GM21576 (cell line): ENCODE measurements around the gene F8.
"Not testable (repeated sequence)": the region's sequence is repeated elsewhere in the genome, so short reads cannot be mapped to it uniquely, and the experiment has no call there.

Experiments
- ATAC-seq: cut with Tn5 transposase; IDR thresholded peaks from one replicate; pipeline ENCODE4 v1.9.1; 2021; ENCODE audit warnings: mild to moderate bottlenecking, moderate library complexity; ENCODE audit not compliant: unreplicated experiment

The F8 gene

GRCh38 chrX:154818916-154819770 lies 203.4 kb downstream of the F8 start:
- no peak for ATAC-seq

GRCh38 chrX:154817048-154817618 lies 205.4 kb downstream of the F8 start:
- not testable (repeated sequence) for ATAC-seq

GRCh38 chrX:154816326-154816898 lies 206.1 kb downstream of the F8 start:
- not testable (repeated sequence) for ATAC-seq

- ATAC-seq = no peak
These were observed 207.2 kb downstream of the F8 start for GRCh38 chrX:154815274-154815818.

- no peak for ATAC-seq
These were observed 208.7 kb downstream of the F8 start for GRCh38 chrX:154813801-154814200.

- ATAC-seq = no peak
These were observed 210.0 kb downstream of the F8 start for GRCh38 chrX:154812341-154813101.

GRCh38 chrX:154809939-154810665 lies 212.4 kb downstream of the F8 start:
- ATAC-seq = no peak

GRCh38 chrX:154806837-154807501 lies 215.6 kb downstream of the F8 start:
- no peak for ATAC-seq

GRCh38 chrX:154805696-154806091 lies 216.8 kb downstream of the F8 start:
- ATAC-seq = no peak

GRCh38 chrX:154804957-154805695 lies 217.4 kb downstream of the F8 start, which contains the start of gene MPP1:
MPP1 (minus strand) TSS chrX:154805485; CDS start chrX:154805373, 112 bp downstream.
- ATAC-seq = peak; percentile 92

GRCh38 chrX:154804261-154804956 lies 218.1 kb downstream of the F8 start:
- no peak for ATAC-seq

- ATAC-seq = no peak
These were observed 219.6 kb downstream of the F8 start for GRCh38 chrX:154802947-154803346.

- ATAC-seq = no peak
These were observed 221.9 kb downstream of the F8 start for GRCh38 chrX:154800478-154801210.

- no peak for ATAC-seq
These were observed 222.8 kb downstream of the F8 start for GRCh38 chrX:154799556-154800348.

- no peak for ATAC-seq
These were observed 225.5 kb downstream of the F8 start for GRCh38 chrX:154797006-154797405.

- ATAC-seq = no peak
These were observed 227.5 kb downstream of the F8 start for GRCh38 chrX:154795016-154795415.
